CD14-positive monocyte (primary cell): ENCODE data around the gene TTC23. TPM values are rescaled to one million over a fixed set of nuclear protein-coding genes. Genes with fewer than 3 reads are reported as not detected.

Source experiments
- DNase-seq, 3 donors: peaks; one replicate each; pipeline ENCODE4 v3.0.0-alpha.2; 2011 to 2022
- H2AFZ ChIP-seq: 2 replicates; pipeline ENCODE4 v1.6.0; 2012; ENCODE audit warnings: mild to moderate bottlenecking, low read depth, low read length, inconsistent platforms; ENCODE audit not compliant: insufficient read depth, poor library complexity, severe bottlenecking
- H3K27ac ChIP-seq, 2 donors: 1 replicate in 1 of 2; 2 replicates in 1 of 2; pipeline ENCODE4 v1.5.1; 2012 to 2013; ENCODE audit warnings: low read length in 2 of 2, control low read depth in 1 of 2, inconsistent platforms in 1 of 2, low read depth in 1 of 2, mild to moderate bottlenecking in 1 of 2
- H3K27me3 ChIP-seq, 2 donors: one replicate each; pipeline versions ENCODE4 v1.6.0 to v1.6.1; 2011 to 2013; ENCODE audit warnings: low read length in 2 of 2; ENCODE audit not compliant: control insufficient read depth in 2 of 2, insufficient read depth in 2 of 2
- H3K36me3 ChIP-seq, 2 donors: replicated peaks in 1 of 2; 1 replicate in 1 of 2; 2 replicates in 1 of 2; pipeline versions ENCODE4 v1.5.1 to v1.6.1; 2012 to 2013; ENCODE audit warnings: low read length in 2 of 2, control low read depth in 1 of 2, inconsistent platforms in 1 of 2, mild to moderate bottlenecking in 1 of 2; ENCODE audit not compliant: insufficient read depth in 2 of 2, control insufficient read depth in 1 of 2
- H3K4me1 ChIP-seq, 2 donors: 1 replicate in 1 of 2; 2 replicates in 1 of 2; pipeline versions ENCODE4 v1.5.1 to v1.6.1; 2012 to 2013; ENCODE audit warnings: low read length in 2 of 2, control low read depth in 1 of 2, inconsistent platforms in 1 of 2, mild to moderate bottlenecking in 1 of 2, moderate library complexity in 1 of 2; ENCODE audit not compliant: insufficient read depth in 2 of 2, control insufficient read depth in 1 of 2
- H3K4me2 ChIP-seq: replicated peaks from 2 replicates; pipeline ENCODE3; 2012; ENCODE audit warnings: low read length, moderate library complexity, mild to moderate bottlenecking; ENCODE audit not compliant: poor library complexity, severe bottlenecking; ENCODE audit errors: extremely low read depth
- H3K4me3 ChIP-seq, 3 experiments: fragments of 200-600 bp in 1 of 3; sonication (generic) in 1 of 3; replicated peaks in 1 of 3; 1 replicate in 2 of 3; 2 replicates in 1 of 3; pipeline ENCODE4 v1.5.1; 2011 to 2013; ENCODE audit warnings: low read length in 3 of 3, mild to moderate bottlenecking in 3 of 3, control low read depth in 2 of 3, low read depth in 2 of 3, inconsistent platforms in 1 of 3, moderate library complexity in 1 of 3
- H3K79me2 ChIP-seq: 2 replicates; pipeline ENCODE4 v1.6.0; 2012; ENCODE audit warnings: mild to moderate bottlenecking, control low read depth, inconsistent platforms, low read length, moderate library complexity; ENCODE audit not compliant: insufficient read depth
- H3K9ac ChIP-seq: 2 replicates; pipeline ENCODE4 v1.6.0; 2017; ENCODE audit warnings: low read length, mild to moderate bottlenecking; ENCODE audit not compliant: insufficient read depth, poor library complexity, severe bottlenecking
- H3K9me3 ChIP-seq, 2 donors: replicated peaks in 1 of 2; 1 replicate in 1 of 2; 2 replicates in 1 of 2; pipeline versions ENCODE4 v1.5.1 to v1.6.1; 2012 to 2013; ENCODE audit warnings: low read length in 2 of 2, control low read depth in 1 of 2; ENCODE audit not compliant: control insufficient read depth in 1 of 2, insufficient read depth in 1 of 2
- H4K20me1 ChIP-seq: 2 replicates; pipeline ENCODE4 v1.6.0; 2012; ENCODE audit warnings: mild to moderate bottlenecking, low read length, control low read depth, moderate library complexity; ENCODE audit not compliant: insufficient read depth
- H3K27ac Mint-ChIP-seq, 7 donors: one replicate each; pipeline ENCODE4 v1.8.0; 2020; ENCODE audit warnings: mild to moderate bottlenecking in 7 of 7, mixed read lengths in 7 of 7, moderate library complexity in 6 of 7, inconsistent platforms in 2 of 7
- H3K27me3 Mint-ChIP-seq, 3 donors: one replicate each; pipeline ENCODE4 v1.8.0; 2021 to 2022; ENCODE audit warnings: low read depth in 3 of 3, mild to moderate bottlenecking in 3 of 3, mixed read lengths in 3 of 3, moderate library complexity in 3 of 3, inconsistent platforms in 1 of 3
- H3K36me3 Mint-ChIP-seq, 2 donors: one replicate each; pipeline ENCODE4 v1.8.0; 2020; ENCODE audit warnings: mixed read lengths in 2 of 2, inconsistent platforms in 1 of 2, mild to moderate bottlenecking in 1 of 2
- H3K4me1 Mint-ChIP-seq: one replicate; pipeline ENCODE4 v1.8.0; 2020; ENCODE audit warnings: mild to moderate bottlenecking, mixed read lengths
- H3K4me3 Mint-ChIP-seq, 2 donors: one replicate each; pipeline ENCODE4 v1.8.0; 2020; ENCODE audit warnings: mild to moderate bottlenecking in 2 of 2, mixed read lengths in 2 of 2, moderate library complexity in 1 of 2
- H3K9me3 Mint-ChIP-seq, 7 donors: one replicate each; pipeline ENCODE4 v1.8.0; 2020 to 2022; ENCODE audit warnings: mixed read lengths in 7 of 7, mild to moderate bottlenecking in 6 of 7, moderate library complexity in 6 of 7, inconsistent platforms in 2 of 7
- WGBS: methylation state at CpG from one replicate; pipeline ENCODE4 v1.1.5; 2013; ENCODE audit warnings: missing lambda C conversion rate; ENCODE audit not compliant: insufficient coverage; 5-methylcytosine and 5-hydroxymethylcytosine counted together
- intact Hi-C, 2 donors: fragments of 100-400 bp; cut with micrococcal nuclease; formaldehyde crosslinking; loops; one replicate each; pipeline versions ENCODE4 v1.15.0 to v1.15.1; 2023
- polyA plus RNA-seq, 3 donors: library from polyadenylated mRNA; depleted of rRNA in 1 of 3; unstranded in 2 of 3; stranded (reverse) in 1 of 3; fragments of 300-500 nt in 2 of 3; fragments of >200 nt in 1 of 3; fragmentation: Illumina TruSeq in 2 of 3; gene quantifications; 1 replicate in 2 of 3; 2 replicates in 1 of 3; pipeline ENCODE4 v1.2.3, GENCODE V29; 2012 to 2021
- TF ChIP-seq, protein P1 (sequence below): fragments of 200-600 bp; IDR thresholded peaks from one replicate; pipeline ENCODE4 v1.8.0; 2022; ENCODE audit warnings: antibody characterized with exemption, mild to moderate bottlenecking

The TTC23 gene
- polyA plus RNA-seq, 3 donors = 0.51 to 0.55 TPM; not detected in 1

DNA sequence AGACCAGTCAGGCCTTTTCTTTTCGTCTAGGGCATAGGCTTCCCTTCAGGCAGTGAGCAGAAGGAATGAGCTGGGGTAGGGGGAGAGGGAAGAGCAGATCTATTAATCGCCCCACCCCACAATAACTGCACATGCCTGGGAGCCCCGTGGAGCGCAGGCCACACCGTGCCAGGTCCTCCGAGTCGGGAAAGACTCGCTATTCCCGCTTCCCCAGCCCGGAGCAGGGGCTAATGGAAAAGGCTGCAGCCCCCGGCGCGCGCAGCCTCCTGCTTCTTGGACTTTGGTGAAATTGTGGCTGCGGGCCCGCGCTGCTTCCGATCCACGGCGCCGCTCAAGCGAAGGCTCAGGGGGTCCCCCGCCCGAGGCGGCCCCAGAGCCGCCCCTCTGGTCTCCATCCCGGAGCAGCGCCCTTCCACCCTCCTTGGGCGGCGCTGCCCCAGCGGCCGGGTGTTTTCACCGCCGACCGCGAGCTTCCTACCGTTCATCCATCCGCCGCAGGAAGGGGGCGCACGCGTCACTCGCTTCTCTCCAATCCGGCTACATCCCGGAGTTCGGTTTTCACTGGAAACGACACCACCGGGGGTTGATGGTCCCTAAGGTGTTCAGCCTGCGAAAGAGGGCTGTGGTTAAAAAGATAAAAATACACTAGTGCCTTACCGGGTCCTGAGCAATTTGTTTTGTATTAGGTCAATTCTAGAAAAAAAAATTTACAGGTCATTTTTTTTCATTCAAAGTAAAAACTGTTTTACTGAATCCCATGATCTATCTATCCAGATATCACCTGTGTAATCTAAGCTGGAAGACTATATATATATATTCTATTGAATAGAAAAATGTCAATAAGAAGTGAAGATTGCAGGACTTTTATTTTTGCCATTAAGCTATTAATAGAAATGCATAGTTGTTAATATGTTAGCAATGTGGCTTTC is 148.9 kb downstream of the TTC23 start:
- peaks cover 0 to 7% (median 2%) of the 10 kb centered on the region in 7 donors for H3K9me3 Mint-ChIP-seq
- Histone ChIP-seq H3K27me3 (peaks cover 7 to 58% of the 10 kb centered on the region in 2 donors), H3K9me3 (no peaks in the 10 kb centered on the region), H3K36me3 (no peaks in the 10 kb centered on the region), H3K4me1 (peaks cover 6 to 17% of the 10 kb centered on the region in 2 donors), H3K79me2 (no peaks in the 10 kb centered on the region), H3K9ac (no peak overlapping the region), H4K20me1 (no peaks in the 10 kb centered on the region), H3K27ac (no peak overlapping the region), H3K4me3 (no peak overlapping the region), H2AFZ (peak overlapping the region; percentile 46), H3K4me2 (no peak overlapping the region)
- DNase-seq = peak; percentile 19 to 38 (median 19)
- peak overlapping the region in 1 of 2 donors; percentile 71 for H3K4me3 Mint-ChIP-seq
- peaks cover 18% of the 10 kb centered on the region for H3K4me1 Mint-ChIP-seq
- intact Hi-C loops = loop anchor here (5.0 kb wide), 1 partner anchor 112 kb away; no protein-coding TSS in a partner anchor
- TF ChIP-seq, protein P1, sequence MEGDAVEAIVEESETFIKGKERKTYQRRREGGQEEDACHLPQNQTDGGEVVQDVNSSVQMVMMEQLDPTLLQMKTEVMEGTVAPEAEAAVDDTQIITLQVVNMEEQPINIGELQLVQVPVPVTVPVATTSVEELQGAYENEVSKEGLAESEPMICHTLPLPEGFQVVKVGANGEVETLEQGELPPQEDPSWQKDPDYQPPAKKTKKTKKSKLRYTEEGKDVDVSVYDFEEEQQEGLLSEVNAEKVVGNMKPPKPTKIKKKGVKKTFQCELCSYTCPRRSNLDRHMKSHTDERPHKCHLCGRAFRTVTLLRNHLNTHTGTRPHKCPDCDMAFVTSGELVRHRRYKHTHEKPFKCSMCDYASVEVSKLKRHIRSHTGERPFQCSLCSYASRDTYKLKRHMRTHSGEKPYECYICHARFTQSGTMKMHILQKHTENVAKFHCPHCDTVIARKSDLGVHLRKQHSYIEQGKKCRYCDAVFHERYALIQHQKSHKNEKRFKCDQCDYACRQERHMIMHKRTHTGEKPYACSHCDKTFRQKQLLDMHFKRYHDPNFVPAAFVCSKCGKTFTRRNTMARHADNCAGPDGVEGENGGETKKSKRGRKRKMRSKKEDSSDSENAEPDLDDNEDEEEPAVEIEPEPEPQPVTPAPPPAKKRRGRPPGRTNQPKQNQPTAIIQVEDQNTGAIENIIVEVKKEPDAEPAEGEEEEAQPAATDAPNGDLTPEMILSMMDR = peak; percentile 73
- 4% methylated on average over 42 of the region's 50 CpGs for WGBS
- H3K27ac Mint-ChIP-seq = no peak overlapping the region
- no peaks in the 10 kb centered on the region for H3K36me3 Mint-ChIP-seq
- peaks cover 38 to 58% (median 58%) of the 10 kb centered on the region in 3 donors for H3K27me3 Mint-ChIP-seq

DNA sequence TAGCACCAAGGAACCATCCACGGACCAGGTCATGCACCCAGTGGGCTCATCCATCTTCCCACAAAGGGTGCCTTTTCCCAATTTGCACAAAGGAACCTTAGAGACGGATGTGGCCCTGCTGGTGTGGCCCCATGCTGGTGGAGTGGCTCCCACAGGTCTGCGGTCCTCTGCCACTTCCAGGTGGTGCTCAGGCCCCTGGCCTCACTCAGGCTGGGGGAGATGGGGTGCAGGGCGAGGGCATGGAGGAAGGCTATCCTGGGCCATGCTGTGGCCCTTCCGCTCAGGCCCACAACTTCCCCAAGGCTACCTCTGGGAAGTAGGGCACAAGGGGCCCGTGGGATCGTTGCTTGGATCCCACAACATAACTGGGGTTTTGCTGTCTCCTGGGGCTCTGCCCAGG is 149.7 kb downstream of the TTC23 start:
- peaks cover 3 to 8% of the 10 kb centered on the region in 2 donors for H3K4me1 ChIP-seq
- peaks cover 7 to 55% of the 10 kb centered on the region in 2 donors for H3K27me3 ChIP-seq
- no peak for DNase-seq
- no peaks in the 10 kb centered on the region for H4K20me1 ChIP-seq
- no peaks in the 10 kb centered on the region for H3K79me2 ChIP-seq
- H3K27ac Mint-ChIP-seq = no peak overlapping the region
- peaks cover 0 to 7% (median 2%) of the 10 kb centered on the region in 7 donors for H3K9me3 Mint-ChIP-seq
- H3K36me3 ChIP-seq = no peaks in the 10 kb centered on the region
- H3K4me3 ChIP-seq = no peak overlapping the region
- TF ChIP-seq, protein P1 = no peak
- no peaks in the 10 kb centered on the region for H3K9me3 ChIP-seq
- no peak overlapping the region for H3K4me2 ChIP-seq
- WGBS = 94% methylated on average over 4 of the region's 7 CpGs
- peak overlapping the region in 1 of 2 donors; percentile 71 for H3K4me3 Mint-ChIP-seq
- H3K27me3 Mint-ChIP-seq = peaks cover 34 to 55% (median 52%) of the 10 kb centered on the region in 3 donors
- H2AFZ ChIP-seq = no peak overlapping the region
- H3K9ac ChIP-seq = no peak overlapping the region
- intact Hi-C loops = loop anchor here (5.0 kb wide), 1 partner anchor 113 kb away; no protein-coding TSS in a partner anchor
- no peaks in the 10 kb centered on the region for H3K36me3 Mint-ChIP-seq
- H3K4me1 Mint-ChIP-seq = peaks cover 15% of the 10 kb centered on the region
- no peak overlapping the region for H3K27ac ChIP-seq
